Effector CD8-positive, alpha-beta T cell (primary cell): ENCODE data around the gene TSSC4.
"Not testable (repeated sequence)": the region's sequence is repeated elsewhere in the genome, so short reads cannot be mapped to it uniquely, and the experiment has no call there.

ENCODE experiments used
- DNase-seq: peaks from one replicate; lab custom pipeline; 2025; lab: John Stamatoyannopoulos, UW
- total RNA-seq, 4 experiments: gene quantifications; one replicate each; lab custom pipeline; 2026; lab: John Stamatoyannopoulos, UW

The TSSC4 gene
- total RNA-seq = 60.0 to 98.3 (median 82.0) reads per million in 4 experiments

DNA sequence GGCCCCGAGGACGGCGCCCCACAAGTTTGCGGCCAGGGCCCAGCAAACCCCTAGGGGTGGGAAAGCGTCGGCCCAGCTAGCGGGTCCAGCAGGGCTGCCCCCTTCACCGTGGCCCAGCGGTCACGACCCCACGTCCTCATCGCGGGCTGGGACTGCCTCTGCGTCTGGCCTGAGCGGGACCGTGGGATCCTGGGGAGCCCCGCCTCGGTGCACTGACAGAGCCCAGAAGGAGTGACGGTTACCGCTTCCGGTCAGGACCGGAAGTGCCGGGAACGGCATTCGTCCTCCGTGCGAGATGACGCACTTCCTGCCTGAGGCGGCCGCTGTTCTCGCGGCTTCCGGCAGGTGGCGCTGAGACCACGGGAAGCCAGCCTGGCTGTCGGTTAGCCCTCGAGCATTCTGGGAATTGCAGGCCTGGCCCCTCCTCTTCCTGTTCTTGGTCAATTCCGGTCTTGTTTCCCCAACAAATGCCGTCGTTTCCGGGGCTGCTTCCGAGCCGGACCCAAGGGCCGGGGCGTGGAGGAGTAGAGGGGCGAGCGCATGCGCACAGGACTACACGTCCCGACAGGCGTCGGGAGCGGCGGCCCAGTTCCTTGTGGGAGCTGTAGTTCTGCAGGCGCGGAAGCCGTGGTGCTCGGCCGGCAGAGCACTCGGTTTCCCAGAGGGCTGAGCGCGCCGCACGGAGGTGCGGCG is at the start of gene TSSC4:
TSS of gene TSSC4 (plus strand) at position 682 of the 693 bp plus-strand sequence. CDS start 1,884 bp downstream, outside the sequence.
- peak; percentile 99 for DNase-seq

DNA sequence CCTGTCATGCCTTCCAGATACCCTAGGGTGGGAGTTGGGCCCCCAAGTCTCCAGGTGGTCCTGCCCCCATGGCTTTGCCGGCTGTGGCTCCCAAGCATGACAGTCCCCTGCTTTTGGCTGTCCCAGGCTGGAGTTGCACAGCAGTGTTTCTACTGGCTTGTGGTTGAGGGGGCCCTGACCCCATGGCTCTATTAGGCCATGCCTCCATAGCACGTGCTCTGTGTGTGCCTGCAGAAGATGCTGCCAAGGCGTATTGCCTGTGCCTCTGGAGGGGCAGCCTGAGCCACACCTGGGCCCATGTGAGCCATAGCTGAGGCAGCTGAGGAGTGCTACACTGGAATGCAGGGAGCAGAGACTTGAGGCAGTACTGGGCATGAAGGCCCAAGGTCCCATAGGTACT is 48.8 kb upstream of the TSSC4 start:
- DNase-seq = no peak

DNA sequence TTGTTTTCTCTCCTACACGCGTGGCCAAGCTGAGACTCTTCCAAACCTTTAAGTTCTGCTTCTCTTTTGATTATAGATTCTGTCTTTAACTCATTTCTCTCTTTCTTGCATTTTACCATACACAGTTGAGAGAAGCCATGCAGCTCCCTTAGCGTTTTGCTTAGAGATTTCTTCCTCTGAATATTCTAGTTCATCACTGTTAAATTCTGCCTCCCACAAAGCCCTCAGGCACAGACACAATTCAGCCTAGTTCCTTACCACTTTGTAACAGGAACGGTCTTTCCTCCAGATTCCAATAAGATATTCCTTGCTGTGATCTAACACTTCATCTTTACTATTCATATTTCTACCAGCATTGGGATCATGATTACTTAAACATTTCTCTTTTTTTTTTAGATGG is 48.1 kb upstream of the TSSC4 start:
- DNase-seq = no peak

DNA sequence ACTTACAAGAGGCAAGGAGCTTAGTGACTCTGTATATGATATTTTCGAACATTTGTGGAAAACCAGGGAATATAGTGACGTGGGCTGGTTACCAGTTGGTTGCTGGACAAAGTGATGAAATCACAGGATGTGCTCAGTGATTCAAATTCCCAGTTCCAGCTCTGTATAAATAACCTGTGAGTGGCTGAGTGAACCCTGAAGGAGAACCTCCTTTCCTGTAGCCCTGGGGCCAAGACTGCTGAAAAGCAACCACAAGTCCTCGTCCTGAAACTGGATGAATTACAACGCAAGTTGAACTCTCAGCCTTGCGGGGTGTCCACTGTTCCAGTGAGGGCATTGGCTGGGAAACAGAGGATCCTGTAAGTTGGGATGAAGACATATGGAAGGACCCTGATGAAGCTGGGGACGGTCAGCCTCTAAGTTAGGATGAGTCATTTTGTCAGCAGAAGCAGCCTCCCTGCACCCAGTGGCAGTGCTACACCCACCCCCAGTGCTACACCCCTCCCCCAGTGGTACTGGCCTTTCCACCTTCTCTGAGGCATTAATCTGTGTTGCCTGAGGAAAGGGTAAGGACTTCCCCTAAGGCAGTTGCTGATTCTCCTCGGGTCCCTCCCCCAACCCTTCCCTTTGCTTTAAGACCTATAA is 45.4 kb upstream of the TSSC4 start:
- no peak for DNase-seq

DNA sequence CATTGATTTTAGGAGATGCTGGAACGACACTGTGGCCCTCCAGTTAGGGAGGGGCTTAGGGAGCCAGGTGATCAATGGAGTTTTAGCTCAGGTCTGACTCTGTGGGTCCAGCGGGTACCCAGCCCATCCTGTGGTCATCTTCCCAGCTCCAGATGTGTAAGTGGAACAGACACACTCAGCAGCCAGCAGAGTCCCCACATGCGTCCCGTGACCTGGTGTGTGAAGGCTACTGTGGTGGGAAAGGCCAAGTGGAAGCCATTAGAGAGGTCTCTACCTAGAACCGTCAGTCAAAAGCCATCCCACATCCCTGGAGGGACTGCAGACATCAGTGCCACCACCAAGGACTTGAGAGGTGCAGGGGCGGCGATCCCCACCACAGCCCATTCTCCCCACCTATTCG is 43.3 kb upstream of the TSSC4 start:
- DNase-seq = no peak

DNA sequence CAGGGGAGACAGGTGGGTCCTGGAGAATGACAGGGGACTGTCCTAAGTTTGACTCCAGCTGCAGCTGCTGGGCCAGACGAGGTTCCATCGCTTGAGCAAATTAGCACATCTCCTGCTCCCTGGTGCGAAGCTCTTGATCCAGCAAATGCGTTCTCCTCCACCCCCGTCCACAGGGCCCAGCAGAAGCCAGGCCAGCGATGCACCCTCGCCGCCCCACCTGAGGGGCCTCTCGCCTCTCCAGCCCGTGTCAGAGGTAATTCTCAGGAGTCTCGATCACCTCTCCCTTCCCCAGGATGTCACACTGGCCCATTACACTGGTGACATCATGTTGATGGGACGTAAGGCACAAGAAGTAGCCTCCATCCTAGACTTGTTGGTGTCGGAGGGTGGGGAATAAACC is 42.9 kb upstream of the TSSC4 start:
- not testable (repeated sequence) for DNase-seq

DNA sequence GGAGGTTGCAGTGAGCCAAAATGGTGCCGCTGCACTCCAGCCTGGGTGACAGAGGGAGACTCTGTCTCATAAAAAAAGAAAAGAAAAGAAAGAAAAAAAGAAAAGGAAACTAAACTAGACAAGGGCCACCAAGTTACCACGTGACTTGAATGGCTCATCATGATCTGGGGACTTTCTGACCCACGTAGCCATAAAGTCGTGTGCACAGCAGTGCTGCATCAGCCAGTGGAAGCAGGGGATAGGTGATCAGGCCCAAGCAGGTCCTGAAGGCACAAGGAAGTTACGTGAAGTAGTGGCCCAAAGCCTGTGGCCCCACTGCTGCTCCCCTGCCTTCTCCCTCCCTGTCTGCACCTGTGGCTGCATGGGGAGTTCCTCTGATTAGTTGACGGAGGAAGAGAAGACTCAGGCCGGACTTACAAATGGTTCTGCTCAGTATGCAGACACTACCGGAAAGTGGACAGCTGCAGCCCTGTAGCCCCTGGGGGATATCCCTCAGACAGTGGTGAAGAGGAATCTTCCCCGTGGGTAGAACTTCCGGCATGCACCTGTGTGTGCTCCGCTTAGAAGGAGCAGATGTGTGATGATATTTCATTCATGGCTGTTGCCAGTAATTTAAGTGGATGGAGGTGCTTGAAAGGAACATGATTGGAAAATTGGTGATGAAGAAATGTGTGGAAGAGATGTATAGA is 41.7 kb upstream of the TSSC4 start:
- DNase-seq = no peak

DNA sequence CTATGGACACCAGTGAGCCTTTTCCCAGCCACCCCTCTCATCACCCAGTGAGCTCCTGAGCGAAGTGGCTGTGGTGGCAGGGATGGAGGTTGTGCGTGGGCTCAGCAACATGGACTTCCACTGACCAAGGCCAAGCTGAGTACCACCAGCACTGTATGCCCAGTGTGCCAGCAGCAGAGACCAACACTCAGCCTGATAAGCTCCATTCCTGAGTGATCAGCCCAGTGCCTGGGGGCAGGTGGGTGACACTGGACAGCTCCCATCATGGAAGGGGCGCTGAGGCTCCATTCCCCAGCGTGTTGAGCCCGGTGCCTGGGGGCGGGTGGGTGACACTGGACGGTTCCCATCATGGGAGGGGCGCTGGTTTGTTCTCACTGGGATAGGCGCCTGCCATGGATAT is 41.0 kb upstream of the TSSC4 start:
- no peak for DNase-seq

DNA sequence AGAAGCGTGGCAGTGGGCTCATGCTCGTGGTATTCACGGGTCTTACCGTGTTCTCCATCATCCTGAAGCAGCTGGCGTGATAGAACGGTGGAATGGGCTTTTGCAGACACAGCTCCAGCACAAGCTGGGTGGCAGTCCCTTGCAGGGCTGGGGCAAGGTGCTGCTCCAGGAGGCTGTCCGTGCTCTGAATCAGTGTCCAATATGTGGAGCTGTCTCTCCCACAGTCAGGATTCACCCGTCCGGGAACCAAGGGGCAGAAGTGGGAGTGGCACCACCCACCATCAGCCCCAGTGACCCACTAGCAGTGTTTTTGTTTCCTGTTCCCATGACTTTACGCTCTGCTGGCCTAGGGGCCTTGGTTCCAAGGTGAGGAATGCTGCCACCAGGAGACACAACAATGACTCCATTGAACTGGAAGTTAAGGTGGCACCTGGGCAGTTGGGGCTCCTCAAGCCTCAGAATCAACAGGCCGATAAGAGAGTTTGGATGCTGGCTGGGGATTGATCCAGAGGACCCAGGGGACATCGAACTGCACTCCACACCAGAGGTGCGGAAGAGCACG is 40.4 kb upstream of the TSSC4 start:
- DNase-seq = no peak

DNA sequence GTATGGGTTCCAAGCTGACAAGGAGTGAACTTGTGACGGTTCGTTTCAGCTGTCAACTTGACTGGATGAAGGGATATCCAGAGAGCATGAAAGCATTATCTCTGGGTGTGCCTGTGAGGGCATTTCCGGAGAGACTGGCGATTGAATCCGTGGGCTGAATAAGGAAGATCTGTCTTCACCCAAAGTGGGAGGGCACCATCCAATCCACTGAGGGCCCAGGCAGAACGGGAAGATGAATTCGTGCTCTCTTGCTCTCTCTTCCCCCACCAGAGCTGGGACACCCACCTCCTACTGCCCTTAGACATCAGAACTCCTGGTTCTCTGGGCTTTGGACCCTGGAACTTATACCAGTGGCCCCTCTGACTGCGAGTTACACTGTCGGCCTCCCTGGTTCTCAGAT is 39.0 kb upstream of the TSSC4 start:
- DNase-seq = no peak

DNA sequence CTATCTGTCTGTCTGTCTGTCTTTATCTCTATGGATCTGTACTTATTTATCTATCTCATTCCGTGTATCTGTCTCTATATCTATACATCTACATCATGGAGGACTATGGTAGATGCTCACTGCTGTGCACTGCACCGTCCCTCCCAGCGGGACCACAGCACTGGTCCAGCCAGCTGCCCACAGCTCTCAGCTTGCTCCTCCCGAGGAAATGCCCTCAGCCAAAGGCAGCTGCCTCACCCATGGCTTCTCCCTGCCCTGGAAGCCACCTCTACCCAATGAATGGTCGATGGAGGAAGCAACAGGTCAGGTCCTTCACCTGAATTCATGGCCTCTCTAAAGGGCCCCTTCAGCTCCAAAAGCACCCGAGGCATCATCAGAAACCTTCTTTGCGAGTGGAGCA is 38.1 kb upstream of the TSSC4 start:
- DNase-seq = no peak

DNA sequence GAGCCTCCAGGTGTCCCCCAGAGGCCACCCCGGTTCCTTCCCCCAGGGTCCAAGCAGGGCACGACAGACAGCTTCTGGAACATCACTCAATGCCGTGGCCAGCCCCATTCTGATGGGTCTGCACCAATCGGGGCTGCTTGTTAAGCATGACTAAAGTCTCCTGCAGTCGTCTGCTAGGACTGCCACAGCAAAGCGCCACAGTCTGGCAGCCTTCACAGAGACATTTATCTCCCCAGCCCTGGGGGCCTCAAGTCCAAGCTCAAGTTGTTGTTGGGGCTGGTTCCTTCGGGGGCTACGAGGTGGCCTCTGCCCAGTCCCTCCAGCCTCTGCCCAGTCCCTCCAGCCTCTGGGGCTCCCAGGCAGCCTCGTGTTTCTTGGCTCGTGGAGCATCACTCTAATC is 37.4 kb upstream of the TSSC4 start:
- no peak for DNase-seq

DNA sequence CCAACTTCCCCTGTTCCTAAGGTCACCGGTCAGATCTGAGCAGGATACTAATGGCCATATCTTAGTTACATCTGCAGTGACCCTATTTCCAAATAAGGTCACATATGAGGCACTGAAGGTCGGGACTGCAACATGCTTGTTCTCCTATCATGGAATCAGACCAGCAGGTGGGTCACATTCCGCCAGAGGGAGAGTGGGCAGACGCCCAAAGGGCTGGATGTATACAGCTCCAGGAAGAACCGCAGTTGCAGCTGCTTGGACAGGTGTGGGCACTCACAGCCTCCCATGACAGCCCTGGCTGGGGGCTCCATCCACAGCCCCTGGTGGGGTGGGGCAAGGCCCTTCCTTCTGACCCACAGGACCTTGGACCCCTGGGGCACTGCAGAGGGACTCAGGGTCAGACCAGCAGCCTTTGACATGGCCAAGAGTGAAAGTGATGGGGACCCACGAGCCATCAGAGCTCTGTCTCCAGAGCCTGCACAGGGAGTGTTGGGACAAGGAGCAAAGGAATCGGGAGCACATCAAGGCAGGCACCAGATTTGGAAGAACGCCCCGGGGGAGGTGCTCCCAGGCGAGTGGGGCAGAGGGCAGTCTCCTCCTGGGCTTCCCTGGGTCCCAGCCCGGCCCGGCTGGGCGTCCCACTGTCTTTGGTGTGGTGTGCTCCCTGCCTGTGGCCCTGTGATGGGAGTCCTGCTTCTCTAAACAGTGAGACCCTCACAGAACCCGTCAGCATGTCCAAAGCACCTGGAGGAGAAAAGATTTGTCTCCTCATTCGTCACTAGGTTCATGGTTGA is 36.8 kb upstream of the TSSC4 start:
- DNase-seq = no peak

DNA sequence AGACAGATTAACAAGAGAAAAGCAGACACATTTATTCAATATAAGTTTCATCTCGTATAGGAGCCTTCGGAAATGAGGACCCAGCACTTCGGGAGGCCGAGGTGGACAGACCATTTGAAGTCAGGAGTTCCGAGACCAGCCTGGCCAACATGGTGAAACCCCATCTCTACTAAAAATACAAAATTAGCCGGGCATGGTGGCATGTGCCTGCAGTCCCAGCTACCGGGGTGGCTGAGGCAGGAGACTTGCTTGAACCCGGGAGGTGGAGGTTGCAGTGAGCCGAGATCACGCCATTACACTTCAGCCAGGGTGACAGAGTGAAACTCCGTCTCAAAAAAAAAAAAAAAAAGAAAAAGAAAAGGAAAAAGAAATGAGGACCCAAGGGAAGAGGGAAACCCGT is 36.2 kb upstream of the TSSC4 start:
- DNase-seq = not testable (repeated sequence)

DNA sequence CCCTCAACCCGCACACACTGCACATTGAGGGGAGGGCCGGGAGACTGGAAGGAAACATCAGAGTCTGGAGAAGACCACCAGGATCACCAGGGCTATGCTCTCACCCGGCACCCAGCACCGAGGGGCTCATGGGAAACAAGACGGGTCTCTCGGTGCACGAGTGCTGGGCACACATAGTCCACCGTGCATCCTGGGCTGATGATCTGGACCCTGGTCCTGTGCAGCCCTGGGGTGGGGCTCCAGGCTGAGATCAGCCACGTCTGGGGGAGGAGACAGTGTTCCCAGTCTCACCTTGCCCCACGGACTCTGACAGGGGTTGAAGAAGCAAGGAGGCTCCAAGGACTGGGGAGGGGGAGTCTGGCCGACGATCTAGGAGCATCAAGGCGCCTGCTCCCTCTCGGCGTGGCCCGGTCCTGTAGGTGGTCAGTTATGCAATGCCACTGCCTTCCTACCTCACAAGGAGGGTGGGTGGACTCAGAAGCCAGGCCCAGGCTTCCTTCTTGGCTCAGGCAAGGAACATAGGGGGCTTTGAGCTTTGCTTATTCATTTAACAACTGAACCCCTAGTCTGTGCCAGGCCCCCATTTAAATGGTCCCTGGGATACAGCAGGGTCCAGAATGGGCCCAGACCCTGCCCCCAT is 34.9 kb upstream of the TSSC4 start:
- no peak for DNase-seq

DNA sequence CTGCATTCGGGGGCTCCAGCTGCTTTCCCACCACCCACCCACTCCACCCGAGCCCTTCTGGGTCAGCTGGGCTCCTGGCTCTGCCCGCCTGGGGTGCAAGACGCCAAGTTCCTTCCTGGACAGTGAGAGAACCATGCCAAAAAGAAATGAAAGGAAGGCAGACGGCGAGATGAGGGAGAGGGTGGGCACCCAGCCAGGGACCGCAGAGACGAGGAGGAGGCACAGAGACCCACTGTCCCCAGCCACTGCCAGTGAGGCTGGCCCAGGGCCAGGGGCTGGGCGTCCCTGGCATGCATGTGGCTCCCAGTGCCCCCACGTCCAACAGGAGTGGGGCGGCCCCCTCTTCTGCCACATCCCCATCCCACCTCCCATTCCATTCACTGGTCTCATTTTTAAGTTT is 34.3 kb upstream of the TSSC4 start:
- DNase-seq = no peak

DNA sequence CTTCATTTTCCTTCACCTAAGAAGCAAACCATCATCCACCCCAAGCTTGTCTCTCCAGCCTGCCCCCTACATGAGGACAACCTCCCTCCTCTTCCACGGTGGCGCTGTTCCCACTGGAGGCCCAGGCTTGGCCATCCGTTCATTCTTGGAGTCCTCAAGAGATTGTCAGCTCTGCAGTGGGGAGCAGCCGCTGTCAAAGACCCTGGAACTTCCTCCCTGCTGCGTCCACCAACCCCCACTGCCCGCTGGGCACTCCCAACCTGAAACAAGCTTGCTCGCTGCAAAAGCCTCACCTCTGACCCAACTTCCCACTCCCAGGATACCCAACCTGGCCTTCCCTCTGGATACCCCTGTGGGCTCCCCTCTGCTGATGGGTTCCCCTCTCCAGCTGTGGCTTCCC is 33.8 kb upstream of the TSSC4 start:
- DNase-seq = no peak

DNA sequence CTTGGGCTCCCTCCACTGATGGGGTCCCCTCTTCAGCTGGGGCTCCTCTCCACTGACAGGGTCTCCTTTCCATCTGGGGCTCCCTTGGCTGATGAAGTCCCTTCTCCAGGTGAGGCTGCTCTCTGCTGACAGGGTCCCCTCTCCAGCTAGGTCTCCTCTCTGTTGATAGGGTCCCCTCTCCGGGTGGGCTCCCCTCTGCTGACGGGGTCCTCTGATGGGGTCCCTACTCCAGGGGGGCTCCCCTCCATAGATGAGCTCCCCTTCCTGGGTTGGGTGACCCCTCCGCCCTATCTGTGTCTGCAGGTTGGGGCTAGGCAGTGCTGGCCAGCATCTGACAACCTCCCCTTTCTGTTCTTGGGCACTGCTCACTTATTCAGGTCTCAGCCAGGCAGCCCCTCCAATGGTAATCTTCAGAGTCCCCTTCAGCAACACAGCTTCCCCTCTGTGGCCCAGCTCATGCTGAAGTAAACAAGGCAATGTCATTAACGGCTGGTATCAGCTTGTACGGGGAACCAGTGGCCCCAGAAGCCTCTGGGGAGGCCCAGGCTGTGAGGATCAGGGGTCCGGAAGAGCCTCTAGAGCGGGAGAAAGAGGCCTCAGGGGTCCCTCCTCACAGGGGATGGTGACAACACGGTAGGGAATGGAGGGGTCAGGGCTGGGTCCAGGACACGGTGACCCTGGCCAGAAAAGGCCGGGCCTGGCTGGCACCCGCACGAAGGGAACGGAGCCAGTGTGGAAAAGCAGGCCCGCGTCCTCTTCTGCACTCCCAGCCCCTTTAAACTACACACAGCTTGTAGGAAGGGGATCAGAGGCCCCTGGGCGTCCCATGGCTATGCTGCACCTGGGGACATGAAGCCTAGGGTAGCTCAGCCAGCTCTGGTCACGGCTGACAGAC is 33.0 kb upstream of the TSSC4 start:
- no peak for DNase-seq

DNA sequence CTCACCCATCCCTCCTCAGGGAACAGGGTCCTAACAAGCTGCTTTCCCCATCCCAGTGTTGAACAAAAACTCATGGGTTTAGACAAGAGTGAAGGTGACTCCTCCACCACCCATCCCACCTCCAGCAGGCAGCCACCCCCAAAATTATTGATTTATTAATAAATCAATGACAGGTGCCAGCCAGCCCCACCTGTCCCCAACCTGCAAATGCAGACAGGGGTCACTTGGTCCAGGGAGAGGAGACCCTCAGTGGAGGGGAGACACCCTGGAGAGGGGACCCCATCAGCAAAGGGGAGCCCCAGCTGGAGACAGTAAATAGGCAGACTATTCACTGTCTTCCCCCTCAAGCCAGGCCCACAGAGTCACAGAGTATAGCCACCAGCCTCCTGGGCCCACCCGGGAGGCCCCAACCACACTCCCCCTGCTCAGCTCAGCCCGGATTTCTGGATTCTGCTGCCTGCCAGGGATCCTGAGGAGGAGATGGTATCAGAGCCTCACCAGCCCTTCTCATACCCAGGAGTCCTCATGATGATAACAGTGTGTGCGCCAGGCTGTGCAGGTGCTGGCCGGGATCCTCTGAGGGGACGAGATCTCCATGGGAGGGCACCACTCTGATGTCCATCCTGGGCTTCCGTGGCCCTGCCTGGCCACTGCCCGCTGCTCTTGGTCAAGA is 32.2 kb upstream of the TSSC4 start:
- no peak for DNase-seq

DNA sequence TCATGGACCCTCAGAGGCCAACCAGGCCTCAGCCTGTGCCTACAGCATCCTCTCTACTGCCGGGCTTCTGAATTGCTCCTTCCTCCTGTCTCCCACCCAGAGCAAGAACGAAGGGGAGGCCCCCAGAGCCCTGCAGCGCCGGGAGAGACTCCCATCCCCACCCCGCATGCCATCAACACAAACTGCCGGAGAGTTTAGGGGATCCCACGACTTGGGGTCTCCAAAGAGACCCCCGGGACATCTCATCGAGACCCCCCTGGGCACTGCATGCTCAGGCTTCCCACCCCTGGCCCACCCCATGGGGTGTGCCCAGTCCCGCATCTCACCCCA is 31.7 kb upstream of the TSSC4 start:
- DNase-seq = no peak
